Activated CD8-positive, alpha-beta T cell treated with anti-CD3 and anti-CD28 coated beads for 36 hours (primary cell): ENCODE measurements around the gene TERT. TPM values are rescaled to one million over a fixed set of nuclear protein-coding genes. Genes with fewer than 3 reads are reported as not detected.

Source experiments
- ATAC-seq: fragments of 200-7000 bp; cut with Tn5 transposase; one replicate; pipeline ENCODE4 v1.10.0; 2021; ENCODE audit warnings: mild to moderate bottlenecking, moderate library complexity
- CTCF ChIA-PET: fragments of 350-600 bp; sonication (Branson Sonifier 250); formaldehyde crosslinking; loops from one replicate; lab custom pipeline; 2021; ENCODE audit warnings: antibody characterized with exemption; lab: Charles Lee
- POLR2A ChIA-PET: fragments of 350-600 bp; sonication (Branson Sonifier 250); formaldehyde crosslinking; loops from one replicate; lab custom pipeline; 2021; ENCODE audit warnings: antibody characterized with exemption; lab: Charles Lee
- DNase-seq: peaks from one replicate; pipeline ENCODE4 v3.0.0-alpha.2; 2020
- H3K27ac Mint-ChIP-seq: one replicate; pipeline ENCODE4 v1.8.0; 2021; ENCODE audit warnings: mild to moderate bottlenecking, mixed read lengths
- H3K27me3 Mint-ChIP-seq: one replicate; pipeline ENCODE4 v1.8.0; 2021; ENCODE audit warnings: mixed read lengths
- H3K36me3 Mint-ChIP-seq: one replicate; pipeline ENCODE4 v1.8.0; 2021; ENCODE audit warnings: low read depth, mixed read lengths
- H3K4me1 Mint-ChIP-seq: one replicate; pipeline ENCODE4 v1.8.0; 2021; ENCODE audit warnings: low read depth, mixed read lengths
- H3K4me3 Mint-ChIP-seq: one replicate; pipeline ENCODE4 v1.8.0; 2021; ENCODE audit warnings: mild to moderate bottlenecking, moderate library complexity, mixed read lengths
- H3K9me3 Mint-ChIP-seq: one replicate; pipeline ENCODE4 v1.8.0; 2021; ENCODE audit warnings: mixed read lengths
- CTCF ChIP-seq: fragments of 200-600 bp; IDR thresholded peaks from one replicate; pipeline ENCODE4 v1.8.0; 2022; ENCODE audit warnings: antibody characterized with exemption, mild to moderate bottlenecking
- intact Hi-C: fragments of 100-400 bp; cut with micrococcal nuclease; formaldehyde crosslinking; loops from one replicate; pipeline ENCODE4 v1.10.0; 2022
- total RNA-seq, 2 experiments: library from RNA; stranded (reverse); gene quantifications; one replicate each; pipeline ENCODE4 v1.2.3, GENCODE V29; 2021

TERT gene
- total RNA-seq, 2 experiments from 2014 or later: 12.5 to 12.7 TPM

- ATAC-seq (no peak), DNase-seq (no peak)
- CTCF ChIA-PET: no interaction called here
- no peak for TF ChIP-seq CTCF
- POLR2A ChIA-PET: interaction anchor here (0.7 kb wide), 1 partner anchor 42 kb away, joined by 3 read pairs; no protein-coding TSS in a partner anchor
- Mint-ChIP-seq H3K36me3 (peaks cover 14% of the 10 kb centered on the region), H3K9me3 (peaks cover 6% of the 10 kb centered on the region), H3K27ac (no peak overlapping the region), H3K4me3 (no peak overlapping the region), H3K27me3 (no peaks in the 10 kb centered on the region), H3K4me1 (peaks cover 20% of the 10 kb centered on the region)
- intact Hi-C loops: no loop called here
Observed at GRCh38 chr5:1257841-1258240, 37.0 kb downstream of the TERT start.

GRCh38 chr5:1257363-1257762 is 37.5 kb downstream of the TERT start:
- ChIA-PET POLR2A (no interaction called here), CTCF (no interaction called here)
- TF ChIP-seq CTCF: no peak
- Mint-ChIP-seq H3K36me3 (peaks cover 10% of the 10 kb centered on the region), H3K27me3 (no peaks in the 10 kb centered on the region), H3K4me1 (peaks cover 20% of the 10 kb centered on the region), H3K4me3 (no peak overlapping the region), H3K9me3 (peaks cover 5% of the 10 kb centered on the region), H3K27ac (no peak overlapping the region)
- intact Hi-C loops: no loop called here
- DNase-seq (no peak), ATAC-seq (no peak)

GRCh38 chr5:1256776-1257175 is 38.1 kb downstream of the TERT start:
- H3K4me1 Mint-ChIP-seq: peaks cover 20% of the 10 kb centered on the region
- DNase-seq: no peak
- TF ChIP-seq CTCF: no peak
- ChIA-PET CTCF (no interaction called here), POLR2A (no interaction called here)
- peaks cover 4% of the 10 kb centered on the region for H3K36me3 Mint-ChIP-seq
- H3K27ac Mint-ChIP-seq: no peak overlapping the region
- no peaks in the 10 kb centered on the region for H3K27me3 Mint-ChIP-seq
- ATAC-seq: no peak
- no peaks in the 10 kb centered on the region for H3K9me3 Mint-ChIP-seq
- intact Hi-C loops: no loop called here
- H3K4me3 Mint-ChIP-seq: no peak overlapping the region

- H3K27me3 Mint-ChIP-seq: no peaks in the 10 kb centered on the region
Observed at GRCh38 chr5:1255081-1255561, 39.7 kb downstream of the TERT start.

GRCh38 chr5:1254196-1254595 is 40.7 kb downstream of the TERT start:
- H3K4me3 Mint-ChIP-seq: no peak overlapping the region
- intact Hi-C loops: no loop called here
- no peaks in the 10 kb centered on the region for H3K36me3 Mint-ChIP-seq
- no peak overlapping the region for H3K27ac Mint-ChIP-seq
- ChIA-PET CTCF (no interaction called here), POLR2A (no interaction called here)
- H3K27me3 Mint-ChIP-seq: no peaks in the 10 kb centered on the region
- ATAC-seq (no peak), DNase-seq (no peak)
- TF ChIP-seq CTCF: no peak
- H3K9me3 Mint-ChIP-seq: no peaks in the 10 kb centered on the region
- H3K4me1 Mint-ChIP-seq: peaks cover 20% of the 10 kb centered on the region

More at GRCh38 chr5:1255081-1255561, 39.7 kb downstream of the TERT start:
- TF ChIP-seq CTCF: no peak
- peak; percentile 61 for DNase-seq
- peaks cover 20% of the 10 kb centered on the region for H3K4me1 Mint-ChIP-seq
- H3K27ac Mint-ChIP-seq: no peak overlapping the region
- CTCF ChIA-PET: interaction anchor here (0.6 to 0.9 kb wide), 2 partner anchors 81 to 389 kb away, joined by 3 read pairs; no protein-coding TSS in a partner anchor
- H3K9me3 Mint-ChIP-seq: no peaks in the 10 kb centered on the region
- ATAC-seq: peak; percentile 88
- POLR2A ChIA-PET: interaction anchor here (1.2 kb wide), 1 partner anchor 60 kb away, joined by 3 read pairs; no protein-coding TSS in a partner anchor
- intact Hi-C loops: no loop called here
- H3K4me3 Mint-ChIP-seq: no peak overlapping the region
- H3K36me3 Mint-ChIP-seq: no peaks in the 10 kb centered on the region
